A673 (cell line): Measurements from ENCODE around the gene PARP8. TPM values are rescaled to one million over a fixed set of nuclear protein-coding genes. Genes with fewer than 3 reads are reported as not detected.

Experiments used
- BruUV-seq: library from RNA; stranded (reverse); fragments of 400-500 nt; replicated peaks from 2 replicates; lab custom pipeline; 2021; lab: Mats Ljungman, UMichigan
- CTCF ChIA-PET: fragments of 300-600 bp; sonication (Branson Sonifier 250); formaldehyde crosslinking; loops from one replicate; lab custom pipeline; 2022; ENCODE audit warnings: antibody characterized with exemption; lab: Charles Lee
- POLR2A ChIA-PET: fragments of 300-600 bp; sonication (Branson Sonifier 250); formaldehyde crosslinking; loops from one replicate; lab custom pipeline; 2022; ENCODE audit warnings: antibody characterized with exemption; ENCODE audit not compliant: low non-redundant PET; lab: Charles Lee
- DNase-seq: peaks from one replicate; pipeline ENCODE4 v3.0.0-alpha.2; 2015; ENCODE audit warnings: low spot score
- H3K27ac ChIP-seq: fragments of 200-600 bp; sonication (generic); 2 replicates; pipeline ENCODE4 v1.5.1; 2016; ENCODE audit warnings: mixed run types, low read depth, mild to moderate bottlenecking, mixed read lengths, antibody characterized with exemption, low read length; ENCODE audit not compliant: poor library complexity, severe bottlenecking
- H3K27me3 ChIP-seq: fragments of 200-600 bp; sonication (generic); replicated peaks from 2 replicates; pipeline ENCODE4 v1.6.1; 2017; ENCODE audit warnings: mixed run types, low read depth, mild to moderate bottlenecking, mixed read lengths, antibody characterized with exemption, low read length; ENCODE audit not compliant: insufficient read depth, poor library complexity
- H3K36me3 ChIP-seq: fragments of 200-600 bp; sonication (generic); 2 replicates; pipeline ENCODE4 v1.6.1; 2016; ENCODE audit warnings: mixed run types, mild to moderate bottlenecking, mixed read lengths, antibody characterized with exemption, low read length; ENCODE audit not compliant: insufficient read depth, poor library complexity, severe bottlenecking
- H3K4me1 ChIP-seq: fragments of 200-600 bp; sonication (generic); 2 replicates; pipeline ENCODE4 v1.6.1; 2017; ENCODE audit warnings: mixed run types, mild to moderate bottlenecking, mixed read lengths, antibody characterized with exemption, low read length; ENCODE audit not compliant: insufficient read depth, poor library complexity, severe bottlenecking
- H3K4me3 ChIP-seq: fragments of 200-600 bp; sonication (generic); 2 replicates; pipeline ENCODE4 v1.5.1; 2016; ENCODE audit warnings: low read depth, mixed run types, mild to moderate bottlenecking, mixed read lengths, low read length; ENCODE audit not compliant: poor library complexity, severe bottlenecking
- H3K9me3 ChIP-seq: fragments of 200-600 bp; sonication (generic); 2 replicates; pipeline ENCODE4 v1.6.1; 2016; ENCODE audit warnings: mixed run types, low read depth, mild to moderate bottlenecking, mixed read lengths, antibody characterized with exemption, low read length; ENCODE audit not compliant: poor library complexity, severe bottlenecking
- CTCF ChIP-seq: fragments of 300-800, 200-600 bp; sonication (generic); conservative IDR thresholded peaks from 2 replicates; pipeline ENCODE4 v1.5.1; 2017; ENCODE audit warnings: low read depth, mild to moderate bottlenecking, antibody characterized with exemption, low read length, moderate library complexity, mixed read lengths
- EZH2 ChIP-seq: fragments of 200-600 bp; sonication (generic); IDR thresholded peaks from 2 replicates; pipeline ENCODE4 v1.6.1; 2017; ENCODE audit warnings: borderline replicate concordance, low read depth, mild to moderate bottlenecking, mixed read lengths, antibody characterized with exemption, low read length; ENCODE audit not compliant: poor library complexity, severe bottlenecking
- intact Hi-C: fragments of 100-400 bp; cut with micrococcal nuclease; formaldehyde crosslinking; loops from one replicate; pipeline ENCODE4 v1.10.0; 2022; ENCODE audit not compliant: unreplicated experiment
- total RNA-seq: library from RNA; stranded (reverse); gene quantifications from 2 replicates; pipeline ENCODE4 v1.2.3, GENCODE V29; 2021

Gene PARP8
- total RNA-seq, 1 experiment from 2014 or later: 18.0 TPM

GRCh38 chr5:50646591-50646990, 19.8 kb upstream of the PARP8 start:
- no TSS peak for BruUV-seq
- Histone ChIP-seq H3K27me3 (no peaks in the 10 kb centered on the region), H3K4me3 (no peak overlapping the region), H3K9me3 (no peaks in the 10 kb centered on the region), H3K4me1 (no peaks in the 10 kb centered on the region), H3K36me3 (no peaks in the 10 kb centered on the region), H3K27ac (no peak overlapping the region)
- no peak for DNase-seq
- CTCF ChIA-PET: no interaction called here
- POLR2A ChIA-PET: no interaction called here
- intact Hi-C loops: no loop called here
- TF ChIP-seq CTCF: no peak
- no peak for TF ChIP-seq EZH2

- POLR2A ChIA-PET: no interaction called here
- intact Hi-C loops: no loop called here
- Histone ChIP-seq H3K9me3 (no peaks in the 10 kb centered on the region), H3K4me3 (no peak overlapping the region), H3K27me3 (no peaks in the 10 kb centered on the region), H3K4me1 (no peaks in the 10 kb centered on the region), H3K27ac (no peak overlapping the region), H3K36me3 (no peaks in the 10 kb centered on the region)
- BruUV-seq: no TSS peak
- DNase-seq: no peak
- TF ChIP-seq EZH2: no peak
- TF ChIP-seq CTCF: no peak
- CTCF ChIA-PET: no interaction called here
These were observed 18.7 kb upstream of the PARP8 start for GRCh38 chr5:50647726-50648125.

GRCh38 chr5:50653946-50654345, 12.5 kb upstream of the PARP8 start:
- H3K4me1 ChIP-seq: no peaks in the 10 kb centered on the region
- no peaks in the 10 kb centered on the region for H3K36me3 ChIP-seq
- H3K27ac ChIP-seq: no peak overlapping the region
- ChIA-PET CTCF (no interaction called here), POLR2A (no interaction called here)
- H3K9me3 ChIP-seq: no peaks in the 10 kb centered on the region
- H3K27me3 ChIP-seq: no peaks in the 10 kb centered on the region
- intact Hi-C loops: no loop called here
- no peak for DNase-seq
- no TSS peak for BruUV-seq
- H3K4me3 ChIP-seq: no peak overlapping the region
- TF ChIP-seq CTCF (no peak), EZH2 (no peak)
